Measurements from ENCODE around the gene CNPY4.

DNA sequence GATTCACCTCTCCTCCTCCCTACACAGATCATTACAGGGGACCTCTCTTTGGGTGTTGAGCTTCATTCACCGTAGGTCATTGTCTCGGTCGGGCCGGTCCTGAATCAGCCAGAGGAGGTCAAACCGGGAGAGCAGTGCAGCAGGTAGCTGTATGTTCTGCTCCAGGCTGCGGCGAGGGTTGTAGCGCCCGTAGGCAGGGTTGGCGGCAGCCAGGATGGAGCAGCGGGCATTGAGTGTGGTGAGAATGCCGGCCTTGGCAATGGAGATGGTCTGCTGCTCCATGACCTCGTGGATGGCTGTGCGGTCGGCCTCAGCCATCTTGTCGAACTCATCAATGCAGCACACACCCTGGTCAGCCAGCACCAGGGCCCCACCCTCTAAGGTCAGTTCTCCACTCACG lies 23.7 kb upstream of the CNPY4 start:
- TF ChIP-seq POLR2A (IDR thresholded peaks at IDR 0.05; ENCODE audit: low read depth, low read length): no peak
- TF ChIP-seq POLR2AphosphoS5 (IDR thresholded peaks at IDR 0.05; ENCODE audit: low read depth, low read length): no peak
- no peak for TF ChIP-seq TAF1 (IDR thresholded peaks at IDR 0.05; ENCODE audit: low read depth, low read length)
- TF ChIP-seq POU2F2 (IDR thresholded peaks at IDR 0.05; ENCODE audit: low read depth, low read length): no peak
